Natural killer cell treated with Interleukin-12 subunit alpha and Interleukin-12 subunit beta and Interleukin-15 and Interleukin-18, amount 100 ng/mL, for 72 hours (primary cell): Measurements from ENCODE around the gene ZNF716. TPM values are rescaled to one million over a fixed set of nuclear protein-coding genes. Genes with fewer than 3 reads are reported as not detected.
"Not testable (repeated sequence)": the region's sequence is repeated elsewhere in the genome, so short reads cannot be mapped to it uniquely, and the experiment has no call there.

Source experiments
- ATAC-seq, 2 donors: fragments of 150-1000 bp; cut with Tn5 transposase in 1 of 2; sonication (Bioruptor Pico), chemical (Tn5 transposase) in 1 of 2; 2 replicates each; pipeline ENCODE4 v1.10.0; 2021
- DNase-seq: peaks from one replicate; pipeline ENCODE4 v3.0.0; 2022; ENCODE audit warnings: low spot score
- H3K27ac Mint-ChIP-seq, 2 donors: 1 replicate in 1 of 2; 2 replicates in 1 of 2; pipeline ENCODE4 v1.8.0; 2022; ENCODE audit warnings: mixed read lengths in 2 of 2, mild to moderate bottlenecking in 1 of 2, moderate library complexity in 1 of 2
- H3K27me3 Mint-ChIP-seq, 2 donors: 1 replicate in 1 of 2; 2 replicates in 1 of 2; pipeline ENCODE4 v1.8.0; 2022; ENCODE audit warnings: mixed read lengths in 2 of 2
- H3K36me3 Mint-ChIP-seq: one replicate; pipeline ENCODE4 v1.8.0; 2022; ENCODE audit warnings: mixed read lengths
- H3K4me1 Mint-ChIP-seq, 2 donors: 1 replicate in 1 of 2; 2 replicates in 1 of 2; pipeline ENCODE4 v1.8.0; 2022; ENCODE audit warnings: low read depth in 2 of 2, mixed read lengths in 2 of 2, mild to moderate bottlenecking in 1 of 2
- H3K4me3 Mint-ChIP-seq: one replicate; pipeline ENCODE4 v1.8.0; 2022; ENCODE audit warnings: mixed read lengths
- H3K9me3 Mint-ChIP-seq: 2 replicates; pipeline ENCODE4 v1.8.0; 2022; ENCODE audit warnings: mixed read lengths
- total RNA-seq, 2 donors: library from RNA; stranded (reverse); gene quantifications; one replicate each; pipeline ENCODE4 v1.2.3, GENCODE V29; 2022

Gene ZNF716
- not detected for total RNA-seq

- no peaks in the 10 kb centered on the region for H3K4me1 Mint-ChIP-seq
- no peak within 1 kb of the TSS for H3K4me3 Mint-ChIP-seq
- no peak for DNase-seq
- H3K27me3 Mint-ChIP-seq = no peaks in the 10 kb centered on the region
- H3K36me3 Mint-ChIP-seq = peaks cover 3% of the 10 kb centered on the region
- ATAC-seq = no peak
- H3K27ac Mint-ChIP-seq = no peak within 1 kb of the TSS
- H3K9me3 Mint-ChIP-seq = peaks cover 12% of the 10 kb centered on the region
Observed at GRCh38 chr7:57449904-57450303, at the start of gene ZNF716. TSS of gene ZNF716 (plus strand) at chr7:57450177. CDS start at chr7:57450289, 112 bp downstream.

DNA sequence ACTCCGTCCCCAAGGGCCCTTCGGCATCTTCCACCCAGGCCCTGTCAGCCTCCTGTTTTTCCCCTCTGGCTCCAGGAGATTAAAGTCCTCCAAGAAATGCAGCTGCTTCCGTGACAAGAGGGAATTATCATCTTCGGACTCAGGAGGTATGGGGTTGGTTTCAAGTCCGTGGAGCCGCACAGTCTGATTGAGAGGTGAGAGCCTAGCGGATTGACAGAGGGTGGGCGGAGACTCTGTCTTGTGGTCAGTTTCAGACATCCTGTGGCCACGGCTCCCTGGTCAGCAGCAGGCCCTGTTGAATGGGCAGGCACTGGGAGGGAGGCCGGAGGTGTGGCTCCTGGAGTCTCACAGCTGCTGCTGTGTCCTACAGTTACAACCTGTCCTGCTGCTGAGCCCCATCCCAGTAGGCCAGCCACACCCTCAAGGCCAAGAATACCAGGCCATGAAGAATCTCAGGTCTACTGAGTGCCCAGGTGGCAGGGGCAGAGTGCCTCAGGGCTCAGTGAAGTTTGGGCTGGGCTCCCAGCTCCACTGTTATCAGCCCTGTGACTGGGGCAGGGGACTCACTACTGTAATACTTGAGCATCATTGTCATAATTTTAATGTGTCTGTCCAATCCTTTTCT, 49.3 kb upstream of the ZNF716 start:
- H3K9me3 Mint-ChIP-seq = peaks cover 8% of the 10 kb centered on the region
- H3K4me3 Mint-ChIP-seq = no peak overlapping the region
- no peaks in the 10 kb centered on the region for H3K4me1 Mint-ChIP-seq
- H3K27me3 Mint-ChIP-seq = no peaks in the 10 kb centered on the region
- H3K27ac Mint-ChIP-seq = no peak overlapping the region
- H3K36me3 Mint-ChIP-seq = peaks cover under 1% of the 10 kb centered on the region
- DNase-seq (no peak), ATAC-seq (no peak)

DNA sequence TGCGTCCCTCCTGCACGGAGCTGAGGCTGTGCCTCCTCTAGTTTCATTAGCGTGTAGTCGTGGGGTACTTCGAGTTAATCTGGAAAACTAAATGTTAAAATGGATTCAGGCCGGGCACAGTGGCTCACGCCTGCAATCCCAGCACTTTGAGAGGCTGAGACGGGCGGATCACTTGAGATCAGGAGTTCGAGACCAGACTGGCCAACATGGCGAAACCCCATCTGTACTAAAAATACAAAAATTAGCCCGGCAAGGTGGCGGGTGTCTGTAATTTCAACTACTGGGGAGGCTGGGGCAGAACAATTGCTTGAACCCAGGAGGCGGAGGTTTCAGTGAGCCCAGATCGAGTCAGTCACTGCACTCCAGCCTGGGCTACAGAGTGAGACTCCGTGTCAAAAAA, 46.9 kb upstream of the ZNF716 start:
- H3K27ac Mint-ChIP-seq, H3K27me3 Mint-ChIP-seq, DNase-seq, H3K36me3 Mint-ChIP-seq, H3K4me1 Mint-ChIP-seq, H3K9me3 Mint-ChIP-seq, H3K4me3 Mint-ChIP-seq, ATAC-seq: not testable (repeated sequence)

DNA sequence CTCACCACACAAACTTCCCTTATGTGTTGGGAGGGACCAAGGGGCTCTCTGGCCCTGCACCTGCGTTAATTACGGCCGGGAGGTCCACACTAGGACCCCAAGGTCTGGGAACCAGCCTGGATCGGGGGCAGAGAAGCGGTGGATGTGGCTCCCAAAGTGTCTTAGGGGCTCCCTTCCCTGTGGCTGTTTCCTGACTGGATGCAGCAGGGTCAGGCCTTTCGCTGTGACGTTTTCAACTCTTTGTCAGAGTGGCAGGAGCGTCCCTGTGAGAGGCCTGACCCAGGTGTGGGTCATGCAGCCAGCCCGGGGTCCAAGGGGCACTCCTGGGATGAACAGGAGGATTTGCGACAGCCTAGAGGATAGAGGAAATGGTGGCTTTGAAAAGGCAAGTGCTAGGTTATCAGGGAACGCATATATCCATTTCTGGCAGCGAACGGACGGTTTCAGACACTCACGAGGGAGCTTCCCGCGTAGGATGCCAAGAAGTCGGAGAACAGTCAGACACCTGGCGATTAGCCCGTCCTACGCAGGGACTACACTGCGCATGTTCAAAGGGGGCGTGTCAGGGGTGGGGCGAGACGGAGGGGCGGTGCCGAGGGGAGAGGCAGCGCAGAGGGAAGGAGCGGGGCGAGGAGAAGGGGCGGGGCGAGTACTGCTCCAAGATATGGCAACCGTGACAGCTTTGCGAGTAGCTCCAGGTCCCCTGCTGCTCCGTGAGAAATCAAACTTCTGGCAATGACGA, 46.2 kb upstream of the ZNF716 start:
- no peak overlapping the region for H3K4me3 Mint-ChIP-seq
- H3K27ac Mint-ChIP-seq = no peak overlapping the region
- no peaks in the 10 kb centered on the region for H3K27me3 Mint-ChIP-seq
- ATAC-seq (no peak), DNase-seq (no peak)
- peaks cover 4% of the 10 kb centered on the region for H3K9me3 Mint-ChIP-seq
- no peaks in the 10 kb centered on the region for H3K4me1 Mint-ChIP-seq
- H3K36me3 Mint-ChIP-seq = peaks cover 4% of the 10 kb centered on the region

- Mint-ChIP-seq H3K27me3 (no peaks in the 10 kb centered on the region), H3K9me3 (peaks cover 4% of the 10 kb centered on the region), H3K4me1 (no peaks in the 10 kb centered on the region), H3K36me3 (peaks cover 8% of the 10 kb centered on the region), H3K27ac (no peak overlapping the region), H3K4me3 (no peak overlapping the region)
- DNase-seq (no peak), ATAC-seq (no peak)
Observed at GRCh38 chr7:57404343-57404966, 45.5 kb upstream of the ZNF716 start.

- peaks cover 9% of the 10 kb centered on the region for H3K36me3 Mint-ChIP-seq
- no peak for ATAC-seq
- H3K9me3 Mint-ChIP-seq = peaks cover 4% of the 10 kb centered on the region
- no peak overlapping the region for H3K27ac Mint-ChIP-seq
- no peak for DNase-seq
- H3K4me1 Mint-ChIP-seq = no peaks in the 10 kb centered on the region
- no peaks in the 10 kb centered on the region for H3K27me3 Mint-ChIP-seq
- no peak overlapping the region for H3K4me3 Mint-ChIP-seq
Observed at GRCh38 chr7:57404967-57405421, 45.0 kb upstream of the ZNF716 start.

DNA sequence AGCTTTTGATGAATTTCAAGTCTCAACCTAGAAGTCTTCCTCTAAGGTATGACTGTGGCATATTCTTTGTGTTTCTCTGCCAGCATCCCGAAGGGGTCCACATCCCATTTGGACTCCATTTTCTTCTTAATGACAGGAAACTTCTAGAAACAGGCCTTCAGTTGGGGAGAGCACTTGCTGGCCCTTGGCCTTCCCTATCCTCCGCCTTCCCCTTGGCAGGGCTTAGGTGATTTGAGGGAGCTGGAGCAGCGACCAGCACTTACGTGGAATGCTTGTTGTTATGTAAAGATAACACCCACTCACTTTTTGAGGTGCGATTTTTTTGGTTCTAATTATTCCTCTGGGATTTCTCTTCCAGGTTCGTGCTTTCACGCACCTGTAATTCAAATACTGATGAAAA, 42.9 kb upstream of the ZNF716 start:
- H3K9me3 Mint-ChIP-seq = peaks cover 6% of the 10 kb centered on the region
- H3K36me3 Mint-ChIP-seq = peaks cover 14% of the 10 kb centered on the region
- DNase-seq (no peak), ATAC-seq (no peak)
- no peak overlapping the region for H3K4me3 Mint-ChIP-seq
- no peak overlapping the region for H3K27ac Mint-ChIP-seq
- H3K4me1 Mint-ChIP-seq = no peaks in the 10 kb centered on the region
- H3K27me3 Mint-ChIP-seq = no peaks in the 10 kb centered on the region

DNA sequence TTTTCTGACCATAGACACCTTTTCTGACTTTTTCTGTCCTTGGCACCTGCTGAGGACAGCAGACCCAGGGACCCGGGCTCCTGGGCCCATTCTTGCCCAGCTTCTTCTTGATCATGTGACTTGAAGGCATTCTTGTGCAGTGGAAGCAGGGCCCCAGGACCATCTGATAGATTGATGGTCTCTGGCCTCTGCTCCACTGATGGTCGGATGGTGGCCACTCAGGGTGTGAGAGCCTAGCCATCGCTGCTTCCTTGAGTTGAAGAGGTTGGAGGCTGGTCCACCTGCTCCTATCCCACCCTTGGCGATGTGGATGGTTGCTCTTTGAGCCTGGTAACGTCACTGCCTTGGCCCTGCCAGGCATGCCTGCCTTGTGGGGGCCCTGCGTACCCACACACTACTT, 37.8 kb upstream of the ZNF716 start:
- Mint-ChIP-seq H3K27ac (no peak overlapping the region), H3K36me3 (peaks cover 11% of the 10 kb centered on the region), H3K4me3 (no peak overlapping the region), H3K4me1 (no peaks in the 10 kb centered on the region), H3K27me3 (no peaks in the 10 kb centered on the region), H3K9me3 (peaks cover 7% of the 10 kb centered on the region)
- no peak for DNase-seq
- no peak for ATAC-seq

- H3K27ac Mint-ChIP-seq = no peak overlapping the region
- no peaks in the 10 kb centered on the region for H3K4me1 Mint-ChIP-seq
- DNase-seq = no peak
- ATAC-seq = no peak
- H3K36me3 Mint-ChIP-seq = peaks cover 11% of the 10 kb centered on the region
- peaks cover 10% of the 10 kb centered on the region for H3K9me3 Mint-ChIP-seq
- H3K4me3 Mint-ChIP-seq = no peak overlapping the region
- no peaks in the 10 kb centered on the region for H3K27me3 Mint-ChIP-seq
Observed at GRCh38 chr7:57412618-57413017, 37.4 kb upstream of the ZNF716 start.

DNA sequence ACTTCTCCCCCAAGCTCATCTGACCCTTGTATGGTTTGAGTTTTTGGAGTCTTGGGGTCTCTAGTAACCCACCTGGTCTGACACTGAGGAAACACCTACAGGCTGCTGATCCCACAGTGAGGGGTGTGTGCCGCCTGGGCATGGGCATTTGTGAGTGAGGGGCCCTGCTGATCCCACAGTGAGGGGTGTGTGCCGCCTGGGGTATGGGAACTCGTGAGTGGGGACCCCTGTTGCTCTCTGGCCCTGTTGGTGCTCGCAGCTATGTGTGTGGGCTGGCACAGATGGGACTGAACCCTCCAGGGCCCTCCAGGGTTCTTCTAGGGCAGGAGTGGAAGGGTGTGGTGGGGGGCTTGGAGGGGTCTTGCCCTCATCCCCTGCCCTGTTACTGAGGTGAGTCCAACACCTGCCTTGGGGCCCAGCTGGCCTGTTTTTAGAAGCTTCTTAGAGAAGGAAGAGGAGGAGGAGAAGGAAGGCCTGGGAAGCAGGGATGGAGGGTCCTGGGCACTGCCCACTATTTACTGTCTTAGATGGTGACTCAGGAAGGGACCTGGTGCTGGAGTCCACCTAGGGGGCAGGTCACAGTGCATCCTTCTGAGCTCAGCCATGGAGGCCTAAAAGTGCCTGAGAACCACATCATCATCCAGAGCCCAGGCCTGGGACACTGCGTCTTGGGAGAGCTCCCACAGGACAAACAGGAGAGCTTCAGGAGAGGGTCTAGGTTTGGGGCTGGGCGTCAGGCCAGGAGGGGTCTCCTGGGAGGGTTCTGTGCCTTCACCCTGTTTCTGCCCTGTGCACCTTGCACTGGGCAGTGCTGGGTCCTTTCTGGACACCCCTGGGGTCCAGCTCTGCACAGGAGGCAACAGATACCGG, 36.2 kb upstream of the ZNF716 start:
- Mint-ChIP-seq H3K9me3 (peaks cover 10% of the 10 kb centered on the region), H3K27me3 (no peaks in the 10 kb centered on the region), H3K36me3 (peaks cover 16% of the 10 kb centered on the region), H3K4me3 (no peak overlapping the region), H3K27ac (no peak overlapping the region), H3K4me1 (no peaks in the 10 kb centered on the region)
- ATAC-seq = no peak
- DNase-seq = no peak

DNA sequence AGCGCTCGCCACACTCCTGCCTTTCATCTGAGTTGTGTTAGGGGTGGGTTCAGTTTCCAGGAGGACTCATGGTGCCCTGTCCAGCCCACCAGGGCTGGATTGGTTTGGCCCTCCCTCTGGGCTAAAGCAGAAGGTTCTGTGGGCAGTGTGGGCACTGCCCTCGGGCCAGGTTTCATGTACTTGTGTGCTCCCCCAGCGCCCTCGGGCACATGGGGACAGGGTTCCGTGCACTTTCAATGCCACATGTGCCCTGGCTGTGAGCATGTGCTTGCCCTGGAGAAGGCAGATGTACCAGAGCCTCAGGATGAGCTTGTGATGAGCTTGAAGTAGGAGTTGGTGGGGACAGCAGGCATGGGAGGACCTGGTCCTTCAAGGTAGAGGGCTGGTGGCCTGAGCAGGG, 35.6 kb upstream of the ZNF716 start:
- Mint-ChIP-seq H3K9me3 (peaks cover 10% of the 10 kb centered on the region), H3K36me3 (peaks cover 12% of the 10 kb centered on the region)
- no peak for ATAC-seq

GRCh38 chr7:57414852-57415251, 35.1 kb upstream of the ZNF716 start:
- no peak overlapping the region for H3K4me3 Mint-ChIP-seq
- no peak for DNase-seq
- H3K4me1 Mint-ChIP-seq = no peaks in the 10 kb centered on the region
- H3K27me3 Mint-ChIP-seq = no peaks in the 10 kb centered on the region
- ATAC-seq = no peak
- peaks cover 10% of the 10 kb centered on the region for H3K9me3 Mint-ChIP-seq
- no peak overlapping the region for H3K27ac Mint-ChIP-seq
- H3K36me3 Mint-ChIP-seq = peaks cover 11% of the 10 kb centered on the region

More for the DNA sequence above, 35.6 kb upstream of the ZNF716 start:
- no peak for DNase-seq
- no peaks in the 10 kb centered on the region for H3K27me3 Mint-ChIP-seq
- no peaks in the 10 kb centered on the region for H3K4me1 Mint-ChIP-seq
- no peak overlapping the region for H3K27ac Mint-ChIP-seq
- no peak overlapping the region for H3K4me3 Mint-ChIP-seq

- Mint-ChIP-seq H3K27me3 (no peaks in the 10 kb centered on the region), H3K4me1 (no peaks in the 10 kb centered on the region), H3K4me3 (no peak overlapping the region), H3K27ac (no peak overlapping the region), H3K9me3 (peaks cover 10% of the 10 kb centered on the region), H3K36me3 (peaks cover 11% of the 10 kb centered on the region)
- no peak for ATAC-seq
- no peak for DNase-seq
Observed at GRCh38 chr7:57415326-57415725, 34.7 kb upstream of the ZNF716 start.
